ENCODE measurements around the gene IGFL2. TPM values are rescaled to one million over a fixed set of nuclear protein-coding genes. Genes with fewer than 3 reads are reported as not detected.

Gene IGFL2
- total RNA-seq, 1 experiment from 2014 or later = 64.7 TPM

- Mint-ChIP-seq H3K4me3 (ENCODE audit: unreplicated experiment) (no peak overlapping the region), H3K27ac (ENCODE audit: unreplicated experiment) (peak overlapping the region; percentile 34), H3K27me3 (ENCODE audit: insufficient read depth, unreplicated experiment) (no peaks in the 10 kb centered on the region), H3K36me3 (ENCODE audit: insufficient read depth, unreplicated experiment) (no peaks in the 10 kb centered on the region), H3K4me1 (ENCODE audit: low read depth, unreplicated experiment) (peaks cover 28% of the 10 kb centered on the region), H3K9me3 (ENCODE audit: unreplicated experiment) (peaks cover 6% of the 10 kb centered on the region)
- Histone ChIP-seq H3K4me3 (ENCODE audit: low read depth, low read length) (no peak overlapping the region), H3K27me3 (replicated peaks; ENCODE audit: control insufficient read depth, insufficient read depth, low read length) (no peaks in the 10 kb centered on the region), H3K9me3 (no peaks in the 10 kb centered on the region), H3K36me3 (ENCODE audit: control insufficient read depth, insufficient read depth, low read length) (no peaks in the 10 kb centered on the region), H3K4me1 (peaks cover 30% of the 10 kb centered on the region)
- BruUV-seq (replicated peaks) = no TSS peak
- intact Hi-C loops (cut with micrococcal nuclease; ENCODE audit: unreplicated experiment) = no loop called here
- POLR2A ChIA-PET = no interaction called here
- TF ChIP-seq CTCF (IDR thresholded peaks at IDR 0.05; ENCODE audit: insufficient read depth in 1 of 2, low read depth in 1 of 2, low read length in 1 of 2, severe bottlenecking in 1 of 2, unreplicated experiment in 1 of 2) = no peak
- DNase-seq = no peak
- CTCF ChIA-PET = interaction anchor here (0.9 kb wide), 1 partner anchor 62 kb away, joined by 3 read pairs; no protein-coding TSS in a partner anchor
Measured at GRCh38 chr19:46196410-46197124, 48.5 kb downstream of the IGFL2 start.

GRCh38 chr19:46197314-46198070 lies 49.5 kb downstream of the IGFL2 start:
- Histone ChIP-seq H3K9me3 (no peaks in the 10 kb centered on the region), H3K27me3 (replicated peaks; ENCODE audit: control insufficient read depth, insufficient read depth, low read length) (no peaks in the 10 kb centered on the region), H3K4me1 (peaks cover 30% of the 10 kb centered on the region), H3K36me3 (ENCODE audit: control insufficient read depth, insufficient read depth, low read length) (no peaks in the 10 kb centered on the region), H3K4me3 (ENCODE audit: low read depth, low read length) (no peak overlapping the region)
- TF ChIP-seq CTCF (IDR thresholded peaks at IDR 0.05; ENCODE audit: insufficient read depth in 1 of 2, low read depth in 1 of 2, low read length in 1 of 2, severe bottlenecking in 1 of 2, unreplicated experiment in 1 of 2) = no peak
- peak overlapping the region; percentile 34 for H3K27ac Mint-ChIP-seq (ENCODE audit: unreplicated experiment)
- H3K27me3 Mint-ChIP-seq (ENCODE audit: insufficient read depth, unreplicated experiment) = no peaks in the 10 kb centered on the region
- H3K4me3 Mint-ChIP-seq (ENCODE audit: unreplicated experiment) = no peak overlapping the region
- no peak for DNase-seq
- BruUV-seq (replicated peaks) = no TSS peak
- intact Hi-C loops (cut with micrococcal nuclease; ENCODE audit: unreplicated experiment) = no loop called here
- ChIA-PET CTCF (interaction anchor here (0.9 kb wide), 1 partner anchor 61 kb away, joined by 3 read pairs; no protein-coding TSS in a partner anchor), POLR2A (no interaction called here)
- peaks cover 37% of the 10 kb centered on the region for H3K4me1 Mint-ChIP-seq (ENCODE audit: low read depth, unreplicated experiment)
- peaks cover 15% of the 10 kb centered on the region for H3K9me3 Mint-ChIP-seq (ENCODE audit: unreplicated experiment)
- peaks cover 2% of the 10 kb centered on the region for H3K36me3 Mint-ChIP-seq (ENCODE audit: insufficient read depth, unreplicated experiment)

GRCh38 chr19:46198756-46199155 lies 50.7 kb downstream of the IGFL2 start:
- peaks cover 36% of the 10 kb centered on the region for H3K4me1 Mint-ChIP-seq (ENCODE audit: low read depth, unreplicated experiment)
- intact Hi-C loops (cut with micrococcal nuclease; ENCODE audit: unreplicated experiment) = no loop called here
- H3K9me3 Mint-ChIP-seq (ENCODE audit: unreplicated experiment) = peaks cover 24% of the 10 kb centered on the region
- peaks cover 11% of the 10 kb centered on the region for H3K36me3 Mint-ChIP-seq (ENCODE audit: insufficient read depth, unreplicated experiment)
- Histone ChIP-seq H3K4me3 (ENCODE audit: low read depth, low read length) (no peak overlapping the region), H3K4me1 (peaks cover 30% of the 10 kb centered on the region), H3K36me3 (ENCODE audit: control insufficient read depth, insufficient read depth, low read length) (no peaks in the 10 kb centered on the region; the same call in 1 of the 2 replicates), H3K9me3 (peaks cover 10% of the 10 kb centered on the region), H3K27me3 (replicated peaks; ENCODE audit: control insufficient read depth, insufficient read depth, low read length) (no peaks in the 10 kb centered on the region)
- ChIA-PET POLR2A (no interaction called here), CTCF (no interaction called here)
- no peak for DNase-seq
- H3K4me3 Mint-ChIP-seq (ENCODE audit: unreplicated experiment) = no peak overlapping the region
- no TSS peak for BruUV-seq (replicated peaks)
- H3K27me3 Mint-ChIP-seq (ENCODE audit: insufficient read depth, unreplicated experiment) = no peaks in the 10 kb centered on the region
- TF ChIP-seq CTCF (IDR thresholded peaks at IDR 0.05; ENCODE audit: insufficient read depth in 1 of 2, low read depth in 1 of 2, low read length in 1 of 2, severe bottlenecking in 1 of 2, unreplicated experiment in 1 of 2) = no peak
- H3K27ac Mint-ChIP-seq (ENCODE audit: unreplicated experiment) = peak overlapping the region; percentile 38

Measured in Caco-2 (cell line).